IMR-90 (cell line): ENCODE data around the gene PLEKHA8. TPM values are rescaled to one million over a fixed set of nuclear protein-coding genes. Genes with fewer than 3 reads are reported as not detected.

Experiments used
- ATAC-seq: fragments of 200-7000 bp; cut with Tn5 transposase; 2 replicates; pipeline ENCODE4 v1.9.1; 2020; ENCODE audit warnings: low read depth, mild to moderate bottlenecking, moderate library complexity
- BruUV-seq: library from RNA; stranded (reverse); fragments of 400-500 nt; replicated peaks from 2 replicates; lab custom pipeline; 2021; lab: Mats Ljungman, UMichigan
- CTCF ChIA-PET: fragments of 300-600 bp; formaldehyde crosslinking; extraction: SDS; loops from one replicate; lab custom pipeline; 2021; ENCODE audit warnings: antibody characterized with exemption; lab: Yijun Ruan, JAX
- POLR2A ChIA-PET: fragments of 300-600 bp; sonication (Branson Sonifier 250); formaldehyde crosslinking; loops from one replicate; lab custom pipeline; 2022; ENCODE audit warnings: antibody characterized with exemption; ENCODE audit not compliant: unreplicated experiment; lab: Charles Lee
- DNase-seq: peaks from one replicate; pipeline ENCODE4 v3.0.0; 2013
- H2AFZ ChIP-seq: replicated peaks from 2 replicates; pipeline ENCODE3; 2013; ENCODE audit warnings: low read length, mild to moderate bottlenecking; ENCODE audit not compliant: poor library complexity
- H2AK5ac ChIP-seq: 2 replicates; pipeline ENCODE4 v1.6.1; 2013; ENCODE audit warnings: low read depth, low read length, inconsistent platforms
- H2AK9ac ChIP-seq: replicated peaks from 2 replicates; pipeline ENCODE3; 2013; ENCODE audit warnings: mild to moderate bottlenecking, low read depth, low read length, moderate library complexity; ENCODE audit not compliant: poor library complexity
- H2BK120ac ChIP-seq: 2 replicates; pipeline ENCODE4 v1.6.1; 2013; ENCODE audit warnings: low read depth, low read length, inconsistent platforms
- H2BK15ac ChIP-seq: 3 replicates; pipeline ENCODE4 v1.6.1; 2013; ENCODE audit warnings: low read depth, low read length, inconsistent platforms
- H2BK20ac ChIP-seq: 2 replicates; pipeline ENCODE4 v1.6.1; 2013; ENCODE audit warnings: low read depth, mild to moderate bottlenecking, inconsistent platforms, low read length, moderate library complexity
- H2BK5ac ChIP-seq: 2 replicates; pipeline ENCODE4 v1.6.1; 2013; ENCODE audit warnings: mild to moderate bottlenecking, low read depth, low read length, inconsistent platforms; ENCODE audit not compliant: poor library complexity, severe bottlenecking
- H3K14ac ChIP-seq: replicated peaks from 2 replicates; pipeline ENCODE4 v1.6.1; 2013; ENCODE audit warnings: low read depth, low read length, inconsistent platforms
- H3K18ac ChIP-seq: 2 replicates; pipeline ENCODE4 v1.6.1; 2013; ENCODE audit warnings: low read depth, low read length, control low read depth
- H3K23ac ChIP-seq: 2 replicates; pipeline ENCODE4 v1.6.1; 2013; ENCODE audit warnings: low read depth, low read length, inconsistent platforms
- H3K27ac ChIP-seq: 2 replicates; pipeline ENCODE4 v1.5.1; 2013; ENCODE audit warnings: mild to moderate bottlenecking, control low read depth, low read length; ENCODE audit not compliant: insufficient read depth
- H3K27me3 ChIP-seq: 2 replicates; pipeline ENCODE4 v1.6.1; 2013; ENCODE audit warnings: low read length; ENCODE audit not compliant: control insufficient read depth, insufficient read depth
- H3K36me3 ChIP-seq: 2 replicates; pipeline ENCODE4 v1.6.1; 2013; ENCODE audit warnings: low read length, mixed read lengths; ENCODE audit not compliant: control insufficient read depth, insufficient read depth
- H3K4ac ChIP-seq: 2 replicates; pipeline ENCODE4 v1.6.1; 2013; ENCODE audit warnings: low read depth, low read length, inconsistent platforms
- H3K4me1 ChIP-seq: 2 replicates; pipeline ENCODE4 v1.6.1; 2013; ENCODE audit warnings: low read length, mixed read lengths; ENCODE audit not compliant: control insufficient read depth, insufficient read depth
- H3K4me2 ChIP-seq: 2 replicates; pipeline ENCODE4 v1.6.1; 2013; ENCODE audit warnings: low read depth, mild to moderate bottlenecking, control low read depth, low read length, moderate library complexity
- H3K4me3 ChIP-seq: 2 replicates; pipeline ENCODE4 v1.5.1; 2013; ENCODE audit warnings: low read depth, mild to moderate bottlenecking, control low read depth, low read length, moderate library complexity; ENCODE audit not compliant: insufficient read depth
- H3K56ac ChIP-seq: 2 replicates; pipeline ENCODE4 v1.6.1; 2013; ENCODE audit warnings: low read length, inconsistent platforms; ENCODE audit not compliant: insufficient read depth; ENCODE audit errors: extremely low read depth
- H3K79me1 ChIP-seq, 2 experiments: 2 replicates each; pipeline ENCODE4 v1.6.1; 2013; ENCODE audit warnings: low read length in 2 of 2, inconsistent platforms in 1 of 2, low read depth in 1 of 2
- H3K9ac ChIP-seq: 2 replicates; pipeline ENCODE4 v1.6.1; 2013; ENCODE audit warnings: low read depth, low read length, control low read depth
- H3K9me1 ChIP-seq: 2 replicates; pipeline ENCODE4 v1.6.1; 2013; ENCODE audit warnings: low read length, inconsistent platforms; ENCODE audit not compliant: insufficient read depth
- H3K9me3 ChIP-seq: 2 replicates; pipeline ENCODE4 v1.6.1; 2013; ENCODE audit warnings: low read length; ENCODE audit not compliant: control insufficient read depth, insufficient read depth
- H4K20me1 ChIP-seq: 2 replicates; pipeline ENCODE4 v1.6.1; 2013; ENCODE audit warnings: low read length, inconsistent platforms; ENCODE audit not compliant: insufficient read depth
- H4K5ac ChIP-seq: 2 replicates; pipeline ENCODE4 v1.6.1; 2013; ENCODE audit warnings: mild to moderate bottlenecking, low read depth, low read length, control low read depth
- H4K8ac ChIP-seq, 2 experiments: 2 replicates each; pipeline ENCODE4 v1.6.1; 2013; ENCODE audit warnings: low read depth in 2 of 2, low read length in 2 of 2, control low read depth in 1 of 2, inconsistent platforms in 1 of 2
- H4K91ac ChIP-seq: 2 replicates; pipeline ENCODE4 v1.6.1; 2013; ENCODE audit warnings: low read depth, low read length, inconsistent platforms; ENCODE audit not compliant: insufficient read depth
- WGBS, 2 experiments: methylation state at CpG; one replicate each; pipeline versions ENCODE4 v1.1.5 to v1.1.7; 2013; ENCODE audit warnings: missing lambda C conversion rate in 2 of 2; ENCODE audit not compliant: insufficient read length in 1 of 2; ENCODE audit errors: extremely low coverage in 2 of 2; 5-methylcytosine and 5-hydroxymethylcytosine counted together
- dilution Hi-C: fragments of 300-500 bp; cut with HindIII; formaldehyde crosslinking; loops from one replicate; pipeline ENCODE4 v1.14.3; 2018; ENCODE audit warnings: low sequenced_read_pairs; ENCODE audit not compliant: unreplicated experiment
- in situ Hi-C: fragments of 300-500 bp; cut with MboI; formaldehyde crosslinking; loops from 3 replicates; pipeline ENCODE4 v1.14.3; 2019; ENCODE audit warnings: low sequenced_read_pairs, inconsistent platforms, mixed read lengths
- intact Hi-C: fragments of 100-400 bp; cut with micrococcal nuclease; formaldehyde crosslinking; loops from 2 replicates; pipeline ENCODE4 v1.10.0; 2022
- polyA plus RNA-seq, 3 experiments: library from polyadenylated mRNA; depleted of rRNA; stranded (reverse); fragments of >200 nt; gene quantifications; 2 replicates each; pipeline ENCODE4 v1.2.3, GENCODE V29; 2012; ENCODE audit warnings: low replicate concordance in 1 of 3
- total RNA-seq: library from RNA; depleted of rRNA; stranded (reverse); fragments of >200 nt; gene quantifications from 2 replicates; pipeline ENCODE4 v1.2.3, GENCODE V29; 2012
- TF ChIP-seq, protein P1 (sequence below): fragments of 150-350 bp; IDR thresholded peaks from 2 replicates; pipeline ENCODE4 v1.6.1; 2016; ENCODE audit warnings: low read depth, mild to moderate bottlenecking, low read length, moderate library complexity, borderline replicate concordance

The PLEKHA8 gene
- total and polyA plus RNA-seq, 2 of the 4 experiments (the other 2 are of a cell fraction): 3.6 to 9.7 TPM

DNA sequence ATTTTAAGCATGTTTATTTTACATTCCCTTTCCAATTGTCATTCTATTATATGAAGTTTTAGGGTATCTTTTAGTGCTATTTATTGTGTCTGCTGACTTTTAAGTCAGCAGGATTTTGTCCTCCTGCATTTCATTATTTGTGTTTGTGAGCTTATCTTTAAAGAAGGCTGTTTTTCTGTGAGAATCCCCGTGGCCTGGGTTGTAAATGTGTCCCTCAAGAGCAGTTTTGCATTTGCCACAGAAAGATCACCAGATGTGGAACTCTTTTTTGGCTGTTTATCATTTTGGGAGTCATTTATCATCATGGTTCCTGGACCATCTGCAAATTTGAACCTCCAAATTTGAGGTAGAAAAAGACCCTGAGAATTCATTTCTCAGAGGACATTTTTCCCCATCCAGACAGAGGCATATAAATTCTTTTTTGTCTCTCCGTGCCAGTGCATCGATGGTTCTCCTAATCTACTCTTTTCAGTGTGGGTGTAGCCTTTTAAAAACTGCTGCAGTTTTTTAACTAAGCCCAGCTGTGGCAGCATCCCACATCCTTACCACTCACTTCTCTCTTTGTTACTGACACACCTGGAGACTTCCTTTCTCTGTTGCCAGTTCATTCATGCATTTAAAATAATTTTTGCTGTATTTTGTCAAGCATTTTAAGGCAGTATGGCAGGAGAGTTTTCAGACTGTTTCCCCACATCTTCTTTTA lies 86.5 kb downstream of the PLEKHA8 start:
- H3K27me3 ChIP-seq: no peaks in the 10 kb centered on the region
- no peak overlapping the region for H3K23ac ChIP-seq
- ATAC-seq: no peak
- H2AK5ac ChIP-seq: no peak overlapping the region
- POLR2A ChIA-PET: no interaction called here
- CTCF ChIA-PET: no interaction called here
- intact Hi-C loops: no loop called here
- H3K4me2 ChIP-seq: no peak overlapping the region
- H2AFZ ChIP-seq: no peak overlapping the region
- no peaks in the 10 kb centered on the region for H3K9me1 ChIP-seq
- TF ChIP-seq, protein P1, sequence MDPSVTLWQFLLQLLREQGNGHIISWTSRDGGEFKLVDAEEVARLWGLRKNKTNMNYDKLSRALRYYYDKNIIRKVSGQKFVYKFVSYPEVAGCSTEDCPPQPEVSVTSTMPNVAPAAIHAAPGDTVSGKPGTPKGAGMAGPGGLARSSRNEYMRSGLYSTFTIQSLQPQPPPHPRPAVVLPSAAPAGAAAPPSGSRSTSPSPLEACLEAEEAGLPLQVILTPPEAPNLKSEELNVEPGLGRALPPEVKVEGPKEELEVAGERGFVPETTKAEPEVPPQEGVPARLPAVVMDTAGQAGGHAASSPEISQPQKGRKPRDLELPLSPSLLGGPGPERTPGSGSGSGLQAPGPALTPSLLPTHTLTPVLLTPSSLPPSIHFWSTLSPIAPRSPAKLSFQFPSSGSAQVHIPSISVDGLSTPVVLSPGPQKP: no peak
- H4K5ac ChIP-seq: no peak overlapping the region
- no peak overlapping the region for H4K91ac ChIP-seq
- H3K79me1 ChIP-seq: no peaks in the 10 kb centered on the region
- H4K20me1 ChIP-seq: no peaks in the 10 kb centered on the region
- WGBS, 2 experiments: no CpG with 5 or more reads among the region's 3 CpGs
- H2AK9ac ChIP-seq: no peak overlapping the region
- no peak overlapping the region for H3K9ac ChIP-seq
- no peak overlapping the region for H3K18ac ChIP-seq
- no peak overlapping the region for H4K8ac ChIP-seq
- H2BK15ac ChIP-seq: no peak overlapping the region
- no peak for DNase-seq
- no peak overlapping the region for H2BK20ac ChIP-seq
- H3K4me3 ChIP-seq: no peak overlapping the region
- BruUV-seq: no TSS peak
- no peaks in the 10 kb centered on the region; the same call in 1 of the 2 replicates for H3K9me3 ChIP-seq
- no peak overlapping the region for H2BK5ac ChIP-seq
- H3K4me1 ChIP-seq: no peaks in the 10 kb centered on the region
- H3K36me3 ChIP-seq: no peaks in the 10 kb centered on the region
- no peak overlapping the region for H2BK120ac ChIP-seq
- no peak overlapping the region for H3K56ac ChIP-seq
- H3K14ac ChIP-seq: no peak overlapping the region
- in situ Hi-C loops: no loop called here
- dilution Hi-C loops: no loop called here
- H3K27ac ChIP-seq: no peak overlapping the region
- H3K4ac ChIP-seq: no peak overlapping the region
